NCI-H128 (cell line): ENCODE results near the gene MRPL24.

Experiments
- DNase-seq: peaks from one replicate; lab custom pipeline; 2025; ENCODE audit not compliant: unreplicated experiment; lab: John Stamatoyannopoulos, UW

The MRPL24 gene

DNA sequence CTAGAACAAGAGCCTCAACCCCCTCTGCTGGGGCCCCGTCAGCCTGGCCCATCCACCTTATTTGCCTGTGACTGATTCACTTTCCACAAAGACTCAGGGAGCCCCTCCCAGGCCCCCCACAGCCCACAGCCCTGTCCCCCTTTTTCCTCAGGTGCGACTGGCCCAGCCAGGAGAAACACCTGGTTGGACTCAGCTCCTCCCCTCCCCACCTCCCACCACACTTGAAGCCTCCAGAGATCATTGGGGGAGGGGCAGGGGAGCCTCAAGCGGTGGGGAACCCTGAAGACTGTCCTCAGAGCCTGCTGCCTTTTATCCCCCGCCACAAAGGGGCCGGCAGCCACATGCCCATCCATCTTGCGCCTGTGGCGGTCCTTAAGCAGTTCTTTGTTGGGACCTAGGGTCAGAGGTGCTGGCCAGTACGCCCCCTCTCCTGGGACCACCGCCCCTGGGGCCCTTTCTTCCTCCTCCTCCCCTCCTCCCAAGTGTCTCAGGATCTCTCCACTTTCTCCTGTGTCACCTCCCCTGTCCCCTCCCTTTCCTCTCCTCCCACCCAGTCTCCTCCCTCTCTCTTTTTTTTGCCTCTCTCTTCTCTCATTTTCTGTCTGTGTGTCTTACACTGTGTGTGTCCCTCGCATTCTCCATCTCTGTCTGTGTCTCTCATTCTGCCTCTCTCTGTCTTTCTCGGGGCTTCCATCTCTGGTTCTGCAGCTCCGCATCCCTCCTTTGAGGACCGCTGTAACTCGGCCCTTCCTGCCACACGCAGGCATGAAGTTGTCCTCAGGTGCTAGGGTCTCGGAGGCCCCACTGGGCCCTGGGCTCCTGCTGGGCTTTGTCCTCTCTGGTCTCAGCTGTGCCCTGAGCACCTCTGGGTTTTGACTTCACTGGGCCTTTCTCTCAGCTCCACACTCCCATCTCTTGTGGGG lies 47.7 kb downstream of the MRPL24 start:
- DNase-seq = no peak

DNA sequence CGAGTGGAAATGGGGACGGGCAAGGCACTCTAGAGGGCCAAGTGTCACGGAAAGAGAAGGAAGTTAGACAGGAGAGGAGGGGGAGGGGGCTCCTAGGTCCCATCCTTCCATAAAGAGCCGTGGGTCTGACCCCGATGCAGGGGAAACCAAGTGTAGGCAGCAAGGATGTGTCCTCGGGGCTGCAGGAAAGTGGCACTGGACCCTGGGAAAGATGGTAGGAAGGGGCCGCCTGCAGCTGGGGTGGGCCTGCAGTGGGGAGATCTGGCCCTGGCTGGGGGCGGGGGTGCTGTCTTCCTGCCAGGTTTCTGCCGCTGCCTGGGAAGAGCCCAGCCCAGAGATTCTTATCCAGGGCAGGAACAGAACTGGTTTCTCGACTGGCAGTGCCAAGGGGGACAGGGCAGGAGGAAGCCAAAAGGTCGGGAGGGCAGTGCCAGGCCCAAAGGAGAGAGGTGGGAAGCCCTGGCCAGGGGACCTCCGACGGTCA lies 48.4 kb downstream of the MRPL24 start:
- DNase-seq = no peak

DNA sequence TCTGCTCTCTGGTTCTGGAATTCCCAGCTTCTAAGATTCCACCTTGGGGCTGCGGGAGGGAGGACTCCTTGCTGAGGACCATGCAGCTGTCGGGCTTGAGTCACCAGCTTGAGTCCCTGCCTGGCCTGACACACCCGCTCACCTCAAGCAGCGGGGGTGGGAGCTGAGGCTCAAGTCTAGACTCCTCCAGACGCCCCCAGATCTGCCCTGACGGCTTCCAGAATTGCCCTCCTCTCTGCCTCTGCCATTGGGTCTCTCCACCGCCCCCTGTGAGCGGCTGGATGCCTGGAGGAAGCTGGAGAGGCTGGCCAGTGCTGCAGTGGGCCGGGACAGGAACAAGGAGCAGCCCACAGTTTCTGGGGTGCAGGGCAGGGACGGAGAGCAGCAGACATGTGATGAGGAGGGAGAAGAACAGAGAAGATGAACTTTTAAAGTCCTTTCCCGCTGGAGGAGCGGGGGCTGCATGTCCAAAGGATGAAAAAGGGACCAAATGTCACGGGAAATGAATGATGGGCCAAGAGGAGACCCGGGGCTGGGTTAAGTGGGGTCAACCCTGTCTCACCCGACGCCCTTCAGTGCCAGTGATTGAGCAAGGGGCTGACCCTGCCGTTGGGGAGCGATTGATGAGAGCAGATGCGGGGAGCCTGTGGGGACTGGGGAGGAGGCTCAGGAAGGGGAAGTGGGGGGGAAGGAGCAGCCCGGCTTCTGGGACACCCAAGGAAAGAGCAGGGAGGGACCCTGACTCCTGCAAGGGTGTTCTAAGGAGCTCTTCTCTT lies 49.0 kb downstream of the MRPL24 start:
- DNase-seq = no peak

DNA sequence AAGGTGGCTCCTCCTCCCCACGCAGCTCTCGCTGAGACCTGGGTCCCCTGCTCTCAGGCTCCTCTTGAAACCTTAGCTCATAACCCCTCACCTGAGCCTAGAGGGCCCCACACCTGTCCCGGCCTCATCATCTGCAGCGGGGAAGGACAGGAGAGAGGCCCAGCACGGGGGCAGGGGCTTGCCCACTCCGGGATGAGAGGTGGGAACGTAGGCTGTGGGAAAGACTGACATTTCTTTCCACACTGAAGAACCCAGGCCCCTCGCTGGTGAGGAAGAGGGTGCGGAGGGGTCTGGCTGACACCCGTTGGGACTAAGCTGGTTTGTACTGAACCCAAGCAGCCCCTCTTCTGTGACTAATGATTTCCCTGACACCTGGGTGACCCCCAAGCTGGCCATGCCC lies 49.7 kb downstream of the MRPL24 start:
- DNase-seq = no peak

DNA sequence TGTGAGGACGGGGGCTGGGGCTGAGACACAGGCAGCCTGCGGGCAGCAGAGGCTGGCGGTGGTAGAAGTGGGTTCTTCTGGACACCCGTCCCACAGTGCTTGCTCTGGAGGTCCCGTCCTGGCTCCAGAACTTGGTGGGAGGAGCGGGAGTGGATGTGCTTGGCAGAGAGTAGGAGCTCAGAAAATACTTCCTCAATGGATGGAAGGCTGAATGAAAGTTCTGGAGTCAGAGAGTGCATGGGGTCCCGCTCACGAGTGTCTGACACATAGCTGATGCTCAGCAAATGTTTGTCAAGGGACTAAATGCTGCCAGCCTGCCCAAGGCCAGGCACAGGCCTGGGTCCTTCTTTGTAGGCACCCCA lies 50.2 kb downstream of the MRPL24 start:
- no peak for DNase-seq

DNA sequence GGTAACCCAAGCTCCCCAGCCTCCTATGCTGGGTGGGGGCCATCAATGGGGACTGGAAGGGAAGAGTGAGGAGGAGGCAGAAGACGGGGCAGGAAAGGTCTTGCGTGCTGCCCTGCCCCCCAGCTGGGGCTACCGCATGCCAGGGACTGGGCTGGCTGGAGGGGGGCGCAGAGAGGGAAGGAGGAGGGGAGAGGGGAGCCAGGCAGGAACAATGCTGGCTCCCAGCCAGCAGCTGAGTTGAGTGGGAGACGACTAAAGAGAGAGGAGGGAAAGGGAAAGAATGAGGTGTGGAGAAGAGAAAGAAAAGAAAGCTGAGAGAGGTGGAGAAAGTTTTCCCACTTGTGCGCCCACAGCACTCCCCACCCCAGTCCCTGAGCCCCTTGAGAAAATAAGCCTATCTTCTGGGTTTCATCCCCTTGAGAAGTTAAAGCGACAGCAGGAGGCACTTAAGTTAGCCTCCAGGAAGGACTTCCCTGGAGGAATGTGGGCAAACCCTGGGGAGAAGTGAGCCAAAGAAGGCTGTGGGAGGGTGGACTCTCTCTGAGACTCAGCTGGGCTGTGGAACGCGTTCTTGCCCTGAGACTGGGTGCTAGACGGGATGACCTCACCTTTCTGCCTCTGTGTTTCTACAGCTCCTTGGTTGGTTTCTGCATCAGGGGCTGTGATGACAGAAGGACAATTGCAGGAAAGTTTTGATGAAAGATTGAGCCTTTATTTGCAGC lies 50.8 kb downstream of the MRPL24 start:
- DNase-seq = no peak

DNA sequence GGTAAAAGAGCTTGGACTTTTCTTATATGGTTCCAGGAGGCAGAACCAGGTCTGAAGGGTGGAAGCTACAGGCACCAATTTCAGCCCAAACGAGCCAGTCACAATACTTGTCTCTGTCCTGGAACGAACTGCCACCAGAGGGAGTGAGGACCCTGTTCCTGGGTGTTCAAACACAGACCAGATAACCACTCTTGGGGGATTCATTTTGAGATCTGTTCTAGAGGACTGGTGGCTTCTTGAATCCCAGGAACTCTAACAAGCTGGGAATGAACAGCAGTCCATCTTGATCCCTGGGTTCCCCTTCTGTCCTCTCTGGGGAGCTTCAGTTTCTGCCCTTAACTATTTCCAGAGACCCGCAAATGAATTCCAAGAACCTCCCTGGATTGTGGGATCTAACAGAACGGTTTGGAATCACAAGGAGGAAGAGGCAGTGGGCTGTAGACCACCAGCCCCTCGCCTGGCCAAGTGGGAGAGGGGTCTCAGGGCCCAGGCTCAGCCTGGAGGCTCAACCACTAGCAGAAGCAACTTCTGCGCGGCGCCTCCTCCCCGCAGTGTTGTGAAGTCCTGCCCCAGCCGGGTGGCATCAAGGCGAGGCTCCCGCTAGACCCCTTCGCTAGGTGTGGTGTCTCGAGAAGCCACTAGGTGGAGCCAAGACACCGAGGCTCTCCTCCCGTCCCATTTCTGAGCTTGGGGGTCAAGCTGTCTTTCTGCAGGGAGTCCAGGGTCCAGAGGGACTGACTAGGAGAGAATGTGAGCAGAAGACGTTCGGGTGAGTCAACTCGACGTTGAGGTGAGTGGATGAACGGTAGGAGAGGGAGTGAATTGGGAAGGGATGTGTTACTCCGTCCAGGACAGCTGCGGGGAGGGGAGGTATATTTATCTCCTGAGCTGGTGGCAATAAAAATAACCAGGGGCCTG lies 51.6 kb downstream of the MRPL24 start:
- DNase-seq = peak; percentile 69
